HG02763 (cell line): ENCODE measurements around the gene C10orf71.

Source experiments
- ATAC-seq: cut with Tn5 transposase; IDR thresholded peaks from one replicate; pipeline ENCODE4 v1.9.1; 2021; ENCODE audit warnings: mild to moderate bottlenecking, moderate library complexity; ENCODE audit not compliant: unreplicated experiment

Gene C10orf71

GRCh38 chr10:49313501-49314070, 14.6 kb downstream of the C10orf71 start:
- no peak for ATAC-seq

- ATAC-seq: no peak
These were observed 15.8 kb downstream of the C10orf71 start for GRCh38 chr10:49314806-49315205.

DNA sequence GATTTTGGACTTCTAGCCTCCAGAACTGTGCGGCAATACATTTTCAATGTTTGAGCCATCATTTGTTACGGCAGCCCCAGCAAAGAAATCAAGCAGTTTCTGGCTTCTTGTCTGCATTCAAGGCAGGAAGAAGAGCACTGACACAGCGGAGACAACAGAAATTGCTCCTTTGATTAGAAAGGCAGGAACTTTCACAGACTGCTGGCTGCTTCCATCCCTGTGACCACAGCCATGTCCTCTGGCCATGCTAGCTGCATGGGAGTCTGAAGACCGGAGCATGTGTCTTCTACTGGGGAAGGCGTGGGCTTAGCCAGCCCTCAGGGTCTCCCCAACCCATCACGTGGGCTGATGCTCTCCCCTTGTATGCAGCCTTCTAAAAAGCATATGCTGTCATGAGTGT, 19.1 kb downstream of the C10orf71 start:
- ATAC-seq: no peak

GRCh38 chr10:49318755-49319154, 19.8 kb downstream of the C10orf71 start:
- ATAC-seq: no peak

DNA sequence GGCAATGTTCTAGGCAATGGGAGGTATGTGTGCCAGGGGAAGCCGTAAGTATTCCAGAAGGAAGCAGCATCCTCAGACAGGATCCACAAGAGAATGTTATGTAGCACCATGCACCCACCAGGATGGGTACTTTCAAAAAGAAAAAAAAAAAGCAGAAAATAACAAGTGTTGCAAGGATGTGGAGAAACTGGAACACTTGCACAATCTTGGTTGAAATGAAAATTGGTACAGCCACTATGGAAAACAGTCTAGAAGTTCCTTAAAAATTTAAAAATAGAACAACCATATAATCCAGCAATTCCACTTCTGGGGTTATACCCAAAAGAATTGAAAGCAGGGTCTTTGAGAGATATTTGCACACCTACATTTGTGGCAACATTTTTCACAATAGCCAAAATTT, 20.2 kb downstream of the C10orf71 start:
- no peak for ATAC-seq

DNA sequence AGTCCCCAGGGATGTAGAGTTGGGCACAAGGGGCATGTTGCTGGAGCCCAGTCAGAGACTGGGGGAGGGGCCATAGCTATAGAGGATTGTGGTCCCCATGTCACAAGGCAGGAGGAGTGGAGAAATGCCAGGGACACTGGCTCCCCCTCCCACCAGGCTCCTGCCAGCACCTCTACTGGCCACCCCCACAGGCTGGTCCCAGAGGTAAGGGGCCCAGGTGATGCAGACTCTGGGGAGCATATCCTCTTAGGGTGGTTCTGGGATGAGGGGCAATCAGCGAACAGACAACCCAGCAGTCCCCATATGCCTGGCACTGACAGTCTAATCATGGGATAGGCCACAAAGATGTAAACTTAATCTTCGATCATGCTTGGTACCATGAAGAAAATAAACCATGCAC, 21.2 kb downstream of the C10orf71 start:
- ATAC-seq: no peak

DNA sequence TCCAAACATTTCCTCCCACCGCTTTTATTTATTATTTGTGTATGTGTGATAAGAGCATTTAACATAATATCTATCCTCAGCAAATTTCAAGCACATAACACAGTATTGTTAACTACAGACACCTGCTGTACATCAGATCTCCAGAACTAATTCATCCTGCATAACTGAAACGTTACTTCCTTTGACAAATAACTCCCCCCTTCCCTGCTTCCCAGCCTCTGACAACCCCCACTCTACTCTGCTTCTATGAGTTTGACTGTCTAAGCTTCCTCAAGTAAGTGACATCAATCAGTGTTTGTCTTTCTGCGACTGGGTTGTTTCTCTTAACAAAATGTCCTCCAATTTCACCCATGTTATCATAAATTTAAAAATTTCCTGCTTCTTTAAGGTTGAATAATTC, 22.1 kb downstream of the C10orf71 start:
- ATAC-seq: no peak

DNA sequence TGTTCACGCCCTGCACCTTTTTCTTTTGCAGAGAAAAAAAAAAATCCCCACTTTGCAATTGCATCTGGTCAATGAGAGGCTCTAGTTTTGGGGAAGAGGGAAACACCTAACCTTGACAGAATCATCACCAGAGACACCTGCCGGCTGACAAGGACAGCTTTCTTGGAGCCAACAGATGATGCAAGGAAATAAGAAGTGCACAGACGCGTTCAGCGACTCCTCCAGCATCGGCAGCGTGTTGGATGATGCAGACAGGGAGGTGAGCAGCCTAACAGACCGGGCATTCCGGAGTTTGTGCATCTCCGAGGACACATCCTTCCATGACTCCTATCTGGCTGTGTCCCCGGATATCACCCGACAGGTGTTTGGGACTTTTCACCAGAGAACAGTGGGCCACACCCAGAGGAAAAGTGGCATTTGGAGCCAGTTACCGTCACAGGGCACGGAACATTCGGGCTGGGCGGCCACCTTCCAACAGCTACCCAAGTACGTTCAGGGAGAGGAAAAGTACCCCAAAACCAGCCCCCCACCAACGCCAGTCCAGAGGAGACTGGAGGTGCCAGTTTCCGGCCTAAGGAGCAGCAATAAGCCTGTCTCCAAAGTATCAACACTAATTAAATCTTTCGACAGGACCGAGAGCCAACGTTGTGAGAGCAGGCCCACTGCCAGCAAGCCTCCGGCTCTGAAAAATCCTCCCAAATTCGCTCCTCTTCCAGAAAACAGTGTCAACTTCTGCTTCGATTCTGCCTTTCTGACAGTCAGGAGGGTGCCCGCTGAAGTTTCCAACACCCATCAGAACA, 23.6 kb downstream of the C10orf71 start:
- ATAC-seq: no peak

- no peak for ATAC-seq
These were observed 24.4 kb downstream of the C10orf71 start for GRCh38 chr10:49323171-49323895.

- ATAC-seq: no peak
These were observed 24.9 kb downstream of the C10orf71 start for GRCh38 chr10:49323896-49324270.

- ATAC-seq: no peak
These were observed 25.7 kb downstream of the C10orf71 start for GRCh38 chr10:49324711-49325110.

DNA sequence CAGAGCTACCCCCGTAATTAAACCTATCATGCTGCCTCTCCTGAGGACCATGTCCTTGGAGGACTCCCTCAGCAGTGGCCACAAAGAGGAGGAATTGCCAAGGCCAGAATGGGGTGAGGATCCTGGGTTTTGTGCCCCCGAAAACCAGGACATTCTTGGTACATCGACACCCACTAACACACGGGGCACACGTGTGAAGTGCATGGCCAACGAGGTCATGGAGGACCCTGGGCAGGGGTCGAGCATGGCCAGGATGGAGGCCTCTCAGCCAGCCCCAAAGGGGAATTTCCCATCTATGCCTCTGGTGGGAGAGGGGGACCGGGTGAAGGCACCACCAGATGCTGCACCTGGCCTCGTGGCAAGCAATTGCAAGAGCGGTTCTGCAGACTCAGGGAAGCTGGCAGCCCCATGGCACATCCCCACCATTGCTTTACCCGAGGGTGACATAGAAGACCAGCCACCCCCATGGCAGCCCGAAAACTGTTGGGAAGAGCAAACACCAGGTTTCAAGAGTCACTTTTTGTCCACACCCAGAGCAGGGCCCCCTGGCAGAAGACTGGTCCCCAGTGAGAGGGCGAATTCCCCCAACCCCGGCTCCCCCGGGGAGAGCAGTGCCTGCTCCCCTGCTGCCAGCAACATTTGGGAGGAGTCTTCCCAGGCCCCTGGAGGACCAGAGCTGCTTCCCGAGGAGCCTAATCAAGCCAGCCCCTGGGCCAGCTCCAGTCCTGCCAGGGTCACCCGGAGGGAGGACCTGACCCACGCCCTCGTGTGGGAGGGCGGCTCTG, 26.4 kb downstream of the C10orf71 start:
- ATAC-seq: no peak

DNA sequence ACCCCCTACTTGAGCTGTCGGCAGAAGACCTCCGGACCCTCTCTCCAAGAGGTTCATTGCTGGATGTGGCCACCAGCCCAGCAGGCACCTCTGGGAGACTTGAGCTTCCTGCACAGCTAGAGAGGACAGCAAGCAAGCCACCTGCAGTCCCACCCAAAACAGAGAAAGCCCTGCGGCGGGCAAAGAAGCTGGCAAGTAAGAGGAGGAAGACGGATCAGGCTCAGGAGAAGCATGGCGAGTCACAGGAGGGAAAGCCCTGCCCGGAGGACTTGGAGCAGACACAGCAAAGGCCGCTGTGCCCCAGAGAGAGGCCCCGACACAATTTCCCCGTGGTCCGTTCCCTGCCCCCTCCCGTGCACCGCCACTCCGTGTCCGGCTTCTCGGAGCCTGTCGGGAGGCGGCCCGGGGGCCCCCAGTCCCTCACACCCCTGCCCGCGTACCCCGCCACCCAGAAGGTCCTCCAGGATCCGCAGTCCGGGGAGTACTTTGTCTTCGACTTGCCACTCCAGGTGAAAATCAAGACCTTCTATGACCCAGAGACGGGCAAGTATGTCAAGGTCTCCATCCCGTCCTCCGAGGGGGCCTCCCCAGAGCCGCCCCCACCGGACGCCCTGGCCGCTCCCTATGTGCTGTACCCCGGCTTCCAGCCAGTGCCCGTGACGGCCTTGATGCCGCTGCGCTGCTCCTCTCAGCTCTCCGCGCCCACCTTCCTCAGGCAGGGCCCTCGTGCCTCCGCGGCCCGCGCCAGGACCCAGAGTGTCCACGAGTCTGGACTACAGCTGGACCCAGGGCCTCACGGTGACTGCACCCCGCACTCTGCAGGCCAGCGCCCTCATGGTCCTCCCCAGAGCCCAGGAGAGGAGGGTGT, 27.2 kb downstream of the C10orf71 start:
- ATAC-seq: no peak

DNA sequence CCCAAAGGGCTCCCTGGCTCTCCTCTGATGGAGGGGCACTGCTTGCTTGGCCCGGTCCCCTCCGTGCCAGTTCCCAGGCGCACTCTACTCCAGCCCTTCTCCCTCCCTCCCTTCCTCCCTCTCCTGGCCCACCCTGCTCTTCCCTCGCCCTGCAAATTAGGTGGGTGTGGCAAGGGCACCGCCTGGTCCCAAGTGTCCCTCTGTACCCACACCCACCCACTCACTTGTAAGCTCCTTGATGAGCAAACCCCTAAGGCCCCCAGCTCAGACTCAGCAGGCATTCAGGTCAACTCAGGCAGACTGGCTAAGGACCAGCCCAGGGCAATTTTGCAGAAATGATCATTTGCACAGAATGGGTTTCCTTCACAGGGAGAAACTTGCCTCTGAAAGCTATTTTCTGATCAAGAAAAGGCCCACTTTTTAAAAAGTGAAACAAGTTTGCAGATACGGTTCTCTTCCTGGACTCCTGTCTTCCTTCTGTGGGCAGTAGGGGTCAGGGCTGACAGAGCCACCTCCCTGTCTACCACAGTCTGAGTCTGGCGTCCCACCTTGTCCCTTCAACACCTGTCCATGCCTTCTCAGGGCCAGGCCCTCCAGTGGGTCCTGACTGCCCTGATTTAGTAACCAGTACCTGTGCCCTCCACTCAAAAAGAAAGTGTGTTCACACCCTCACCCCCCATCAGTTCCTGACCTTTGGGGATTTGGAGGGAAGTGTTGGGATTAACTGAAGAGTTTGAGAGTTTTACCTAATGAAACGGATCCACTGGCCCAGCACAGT, 28.3 kb downstream of the C10orf71 start:
- ATAC-seq: no peak

DNA sequence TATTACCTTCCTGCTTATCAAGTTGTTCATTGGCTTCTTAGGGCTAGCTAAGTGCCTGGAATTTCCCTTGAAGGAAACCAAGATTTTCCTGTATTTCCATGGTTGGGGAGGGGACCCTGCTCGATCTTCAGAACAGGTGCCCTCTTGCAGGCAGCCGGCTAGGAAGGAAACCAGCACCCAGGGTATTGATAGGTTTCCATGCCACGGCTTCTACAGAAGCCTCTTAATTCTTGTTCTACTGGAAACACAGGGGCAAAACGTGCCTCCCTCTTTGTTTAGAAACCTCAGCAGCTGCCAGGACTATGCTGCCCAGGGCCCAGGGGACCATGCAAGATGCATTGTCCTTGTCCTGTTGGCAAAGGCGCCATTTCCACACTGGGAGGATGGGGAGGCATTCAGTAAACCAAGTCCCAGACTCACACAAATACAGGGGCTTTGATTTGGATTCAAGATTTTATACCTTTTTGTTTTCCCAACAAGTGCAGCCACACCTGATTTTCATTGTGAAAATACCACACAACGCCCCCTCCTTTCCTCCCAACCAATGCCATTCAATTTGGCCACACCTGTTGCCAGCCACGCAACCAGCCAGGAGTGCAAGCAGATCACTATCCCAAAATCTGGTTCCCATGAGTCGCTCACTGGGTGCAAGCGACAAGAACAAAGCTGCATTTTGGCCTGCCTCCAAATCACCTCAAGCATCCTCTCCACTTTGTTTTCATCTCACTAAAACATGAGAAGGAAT, 29.6 kb downstream of the C10orf71 start:
- ATAC-seq: no peak

GRCh38 chr10:49329146-49329505, 30.2 kb downstream of the C10orf71 start:
- ATAC-seq: no peak

DNA sequence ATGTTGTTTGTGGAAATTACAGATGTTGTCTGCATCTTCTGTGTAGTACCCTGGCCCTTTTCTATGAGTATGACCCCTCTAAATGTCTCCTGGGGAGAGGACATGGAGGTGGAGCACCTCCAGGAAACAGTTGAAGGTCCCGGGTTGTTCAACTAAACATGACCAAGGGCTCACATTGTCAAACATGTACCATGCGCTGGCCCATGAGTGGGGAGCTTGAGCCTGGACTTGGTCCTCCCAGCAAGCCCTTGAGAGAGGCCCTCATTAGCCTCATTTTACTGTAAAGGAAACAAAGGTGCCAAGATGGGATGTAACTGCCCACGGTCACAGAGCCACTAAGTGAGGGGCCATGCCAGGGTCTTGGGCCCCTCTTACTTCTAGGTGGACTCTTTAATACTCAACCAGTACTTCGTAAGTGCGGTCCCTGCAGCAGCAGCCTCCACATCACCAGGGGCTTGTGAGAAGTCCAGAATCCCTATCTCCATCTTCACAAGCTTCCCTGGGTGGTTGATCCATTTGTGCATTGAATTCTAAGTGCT, 31.2 kb downstream of the C10orf71 start:
- ATAC-seq: no peak

- ATAC-seq: no peak
These were observed 32.5 kb downstream of the C10orf71 start for GRCh38 chr10:49331431-49331830.

DNA sequence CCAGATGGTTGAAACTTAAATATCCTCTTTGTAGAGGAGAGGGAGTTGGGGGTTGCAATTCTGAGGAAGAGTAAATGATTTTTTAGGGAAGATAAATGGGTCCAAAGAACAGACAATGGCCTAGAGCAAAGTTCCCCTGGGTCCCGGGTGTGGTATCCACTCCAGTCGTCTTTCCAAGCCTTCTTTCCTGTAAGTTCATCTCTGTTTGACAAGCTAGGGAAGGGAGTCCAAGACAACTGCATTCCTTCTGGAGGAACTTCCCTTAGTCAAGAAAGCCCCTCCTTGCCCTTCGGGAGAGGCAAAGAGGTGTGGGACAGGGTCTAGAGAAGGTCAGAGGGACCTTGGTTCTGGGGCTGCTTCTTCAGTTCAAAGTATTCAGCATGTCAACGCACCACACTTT, 33.4 kb downstream of the C10orf71 start:
- ATAC-seq: no peak
